Activated CD4-positive, alpha-beta memory T cell treated with anti-CD3 and anti-CD28 coated beads, Interleukin-2, amount 10 ng/mL, durations not matched to agents 7 days and 5 days (primary cell): ENCODE measurements around the gene RHBDD2. TPM values are rescaled to one million over a fixed set of nuclear protein-coding genes. Genes with fewer than 3 reads are reported as not detected.
A peak's percentile ranks its signal among the peaks of the same experiment; 100 is the strongest.
"Not testable (repeated sequence)": the region's sequence is repeated elsewhere in the genome, so short reads cannot be mapped to it uniquely, and the experiment has no call there.

Experiments
- CTCF ChIA-PET: fragments of 350-600 bp; sonication (Branson Sonifier 250); formaldehyde crosslinking; loops from one replicate; lab custom pipeline; 2021; ENCODE audit warnings: antibody characterized with exemption, inconsistent platforms; lab: Charles Lee
- POLR2A ChIA-PET: fragments of 350-600 bp; sonication (Branson Sonifier 250); formaldehyde crosslinking; loops from one replicate; lab custom pipeline; 2021; ENCODE audit warnings: antibody characterized with exemption; lab: Charles Lee
- DNase-seq: peaks from one replicate; pipeline ENCODE4 v3.0.0-alpha.2; 2020
- H3K27ac Mint-ChIP-seq: one replicate; pipeline ENCODE4 v1.8.0; 2021; ENCODE audit warnings: mild to moderate bottlenecking, mixed read lengths
- H3K27me3 Mint-ChIP-seq: one replicate; pipeline ENCODE4 v1.8.0; 2021; ENCODE audit warnings: mixed read lengths
- H3K36me3 Mint-ChIP-seq: one replicate; pipeline ENCODE4 v1.8.0; 2021; ENCODE audit warnings: low read depth, mixed read lengths
- H3K4me1 Mint-ChIP-seq: one replicate; pipeline ENCODE4 v1.8.0; 2021; ENCODE audit warnings: mixed read lengths
- H3K4me3 Mint-ChIP-seq: one replicate; pipeline ENCODE4 v1.8.0; 2021; ENCODE audit warnings: mild to moderate bottlenecking, mixed read lengths
- H3K9me3 Mint-ChIP-seq: one replicate; pipeline ENCODE4 v1.8.0; 2021; ENCODE audit warnings: mixed read lengths
- total RNA-seq, 2 experiments: library from RNA; stranded (reverse); gene quantifications; one replicate each; pipeline ENCODE4 v1.2.3, GENCODE V29; 2021

The RHBDD2 gene
- total RNA-seq, 2 experiments from 2014 or later, result 47.7 to 51.7 TPM

- Mint-ChIP-seq H3K4me1 (peaks cover 19% of the 10 kb centered on the region), H3K27ac (no peak overlapping the region), H3K9me3 (no peaks in the 10 kb centered on the region), H3K4me3 (no peak overlapping the region), H3K27me3 (peaks cover 6% of the 10 kb centered on the region), H3K36me3 (no peaks in the 10 kb centered on the region)
- CTCF ChIA-PET, result interaction anchor here (1.0 to 1.8 kb wide), 2 partner anchors 50 to 150 kb away, joined by 3 to 16 read pairs; no protein-coding TSS in a partner anchor
- POLR2A ChIA-PET, result no interaction called here
- no peak for DNase-seq
Observed at GRCh38 chr7:75869776-75870379, 9.0 kb upstream of the RHBDD2 start.

GRCh38 chr7:75870557-75871161 is 8.2 kb upstream of the RHBDD2 start:
- H3K9me3 Mint-ChIP-seq, result no peaks in the 10 kb centered on the region
- no peak overlapping the region for H3K4me3 Mint-ChIP-seq
- peaks cover 5% of the 10 kb centered on the region for H3K27me3 Mint-ChIP-seq
- H3K36me3 Mint-ChIP-seq, result no peaks in the 10 kb centered on the region
- peaks cover 19% of the 10 kb centered on the region for H3K4me1 Mint-ChIP-seq
- no peak for DNase-seq
- CTCF ChIA-PET, result interaction anchor here (0.6 to 3.5 kb wide), 4 partner anchors 49 to 150 kb away, joined by 3 to 16 read pairs (median 8); no protein-coding TSS in a partner anchor
- H3K27ac Mint-ChIP-seq, result no peak overlapping the region
- POLR2A ChIA-PET, result no interaction called here

- Mint-ChIP-seq H3K27me3 (no peaks in the 10 kb centered on the region), H3K4me1 (peaks cover 16% of the 10 kb centered on the region), H3K4me3 (no peak overlapping the region), H3K27ac (no peak overlapping the region), H3K9me3 (no peaks in the 10 kb centered on the region), H3K36me3 (no peaks in the 10 kb centered on the region)
- ChIA-PET CTCF (interaction anchor here (3.5 kb wide), 1 partner anchor 148 kb away, joined by 12 read pairs; no protein-coding TSS in a partner anchor), POLR2A (interaction anchor here (1.0 kb wide), 1 partner anchor 148 kb away, joined by 3 read pairs; no protein-coding TSS in a partner anchor)
- DNase-seq, result no peak
Observed at GRCh38 chr7:75872073-75872782, 6.6 kb upstream of the RHBDD2 start.

DNA sequence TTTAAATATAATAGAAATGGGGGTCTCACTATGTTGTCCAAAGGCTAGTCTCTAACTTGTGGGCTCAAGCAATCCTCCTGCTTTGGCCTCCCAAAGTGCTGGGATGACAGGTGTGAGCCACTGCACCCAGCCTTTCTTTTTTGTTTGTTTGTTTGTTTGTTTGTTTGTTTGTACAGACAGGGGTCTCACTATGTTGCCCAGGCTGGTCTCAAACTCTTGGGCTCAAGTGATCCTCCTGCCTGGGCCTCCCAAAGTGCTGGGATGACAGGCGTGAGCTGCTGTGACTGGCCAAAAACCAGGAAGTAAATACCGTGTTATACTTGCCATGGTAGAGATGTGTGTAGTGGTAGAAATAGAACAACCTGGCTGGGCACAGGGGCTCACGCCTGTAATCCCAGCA is 4.7 kb upstream of the RHBDD2 start:
- H3K27me3 Mint-ChIP-seq, DNase-seq, H3K36me3 Mint-ChIP-seq, H3K9me3 Mint-ChIP-seq, H3K27ac Mint-ChIP-seq, POLR2A ChIA-PET, H3K4me3 Mint-ChIP-seq: not testable (repeated sequence)
- peaks cover 20% of the 10 kb centered on the region for H3K4me1 Mint-ChIP-seq
- CTCF ChIA-PET, result interaction anchor here (0.7 to 3.5 kb wide), 2 partner anchors 86 to 146 kb away, joined by 4 to 12 read pairs; no protein-coding TSS in a partner anchor

DNA sequence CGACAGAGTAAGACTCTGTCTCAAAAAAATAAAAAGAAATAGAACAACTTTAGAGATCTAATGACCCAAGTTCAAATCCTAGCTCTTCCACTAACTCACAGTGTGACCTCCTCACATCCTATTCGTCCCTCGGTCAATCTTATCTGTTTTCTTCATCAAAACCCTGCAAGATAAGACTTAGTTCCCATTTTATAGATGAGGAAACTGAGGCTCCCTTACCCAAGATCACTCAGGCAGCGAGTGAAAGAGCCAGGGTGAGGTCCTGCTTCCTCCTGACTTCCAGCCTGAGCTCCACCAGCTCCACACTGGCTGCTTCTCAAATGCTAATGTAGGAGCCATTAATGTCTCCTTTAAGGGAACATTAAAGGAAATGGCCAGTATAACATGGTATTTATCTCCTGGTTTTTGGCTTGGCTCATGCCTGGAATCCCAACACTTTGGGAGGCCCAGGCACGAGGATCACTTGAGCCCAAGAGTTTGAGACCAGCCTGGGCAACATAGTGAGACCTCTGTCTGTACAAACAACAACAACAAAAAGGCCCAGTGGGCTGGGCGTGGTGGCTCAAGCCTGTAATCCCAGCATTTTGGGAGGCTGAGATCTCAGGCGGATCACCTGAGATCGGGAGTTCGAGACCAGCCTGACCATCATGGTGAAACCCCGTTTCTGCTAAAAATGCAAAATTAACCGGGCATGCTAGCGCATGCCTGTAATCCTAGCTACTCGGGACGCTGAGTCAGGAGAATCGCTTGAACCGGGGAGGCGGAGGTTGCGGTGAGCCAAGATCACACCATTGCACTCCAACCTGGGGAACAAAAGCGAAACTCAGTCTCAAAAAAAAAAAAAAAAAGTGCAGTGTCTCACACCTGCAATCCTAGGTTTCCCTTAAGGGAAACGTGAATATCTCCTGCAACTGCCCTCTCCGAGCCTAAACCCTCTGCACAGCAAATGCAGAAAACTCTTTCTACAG is 3.4 kb upstream of the RHBDD2 start:
- H3K36me3 Mint-ChIP-seq, result peaks cover 13% of the 10 kb centered on the region
- CTCF ChIA-PET, result no interaction called here
- POLR2A ChIA-PET, result no interaction called here
- H3K27me3 Mint-ChIP-seq, result no peaks in the 10 kb centered on the region
- peaks cover 22% of the 10 kb centered on the region for H3K4me1 Mint-ChIP-seq
- no peak overlapping the region for H3K4me3 Mint-ChIP-seq
- H3K9me3 Mint-ChIP-seq, result no peaks in the 10 kb centered on the region
- no peak for DNase-seq
- H3K27ac Mint-ChIP-seq, result no peak overlapping the region

DNA sequence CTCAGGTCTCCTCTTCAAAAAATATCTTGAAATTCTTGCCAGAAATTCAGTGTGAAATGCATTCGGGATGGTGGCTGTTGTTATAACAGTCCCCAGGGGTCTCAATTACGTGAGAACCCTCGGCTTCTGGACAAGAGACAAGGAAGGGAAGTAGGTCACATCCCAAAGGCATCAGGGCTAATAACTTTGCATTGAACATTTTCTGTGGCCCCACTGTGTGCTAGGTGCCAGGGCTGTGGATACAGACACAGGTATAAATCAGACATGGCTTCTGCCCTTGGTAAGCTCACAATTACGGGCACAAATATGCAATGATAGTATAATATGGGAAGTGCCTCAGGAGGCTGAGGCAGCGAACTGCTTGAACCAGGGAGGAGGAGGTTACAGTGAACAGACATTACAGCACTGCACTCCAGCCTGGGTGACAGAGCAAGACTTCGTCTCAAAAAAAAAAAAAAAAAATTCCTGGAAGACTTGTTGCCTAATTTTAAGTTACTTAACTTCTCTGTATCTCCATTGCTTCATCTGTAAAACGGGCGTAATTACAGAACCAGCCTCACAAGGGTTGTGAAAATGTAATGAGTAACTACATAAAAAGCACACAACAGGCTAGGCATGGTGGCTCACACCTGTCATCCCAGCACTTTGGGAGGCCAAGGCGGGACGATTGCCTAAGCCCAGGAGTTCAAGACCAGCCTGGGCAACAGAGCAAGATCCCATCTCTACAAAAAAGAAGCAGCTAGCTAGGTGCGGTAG is 2.5 kb upstream of the RHBDD2 start:
- peaks cover 22% of the 10 kb centered on the region for H3K4me1 Mint-ChIP-seq
- no peaks in the 10 kb centered on the region for H3K27me3 Mint-ChIP-seq
- no peaks in the 10 kb centered on the region for H3K9me3 Mint-ChIP-seq
- H3K4me3 Mint-ChIP-seq, result no peak overlapping the region
- H3K27ac Mint-ChIP-seq, result no peak overlapping the region
- no peak for DNase-seq
- H3K36me3 Mint-ChIP-seq, result peaks cover 18% of the 10 kb centered on the region
- ChIA-PET CTCF (no interaction called here), POLR2A (no interaction called here)

DNA sequence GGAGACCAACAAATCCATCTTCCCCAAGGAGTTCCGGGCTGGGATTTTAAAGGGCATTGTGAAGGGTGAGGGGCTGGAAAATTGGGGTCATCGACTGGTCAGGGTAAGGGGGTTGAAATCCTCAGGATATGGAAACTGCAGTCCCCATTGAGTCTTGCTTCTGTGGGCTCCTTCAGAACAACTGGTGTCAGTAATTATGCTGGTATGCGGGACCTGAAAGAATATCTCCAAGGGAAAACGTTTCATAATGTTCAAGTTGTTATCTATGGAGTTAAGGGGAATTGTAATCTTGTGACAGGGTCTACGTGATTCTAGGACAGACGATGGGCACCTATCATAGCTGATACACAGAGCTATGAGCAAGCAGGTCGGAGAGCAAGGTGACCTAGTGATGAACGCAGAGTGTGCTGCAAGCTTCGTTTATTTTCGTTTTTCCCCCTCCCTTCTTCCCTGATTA is 494 bp upstream of the RHBDD2 start:
- CTCF ChIA-PET, result interaction anchor here (0.9 to 1.9 kb wide), 3 partner anchors 10 to 142 kb away, joined by 3 to 10 read pairs (median 4); no protein-coding TSS in a partner anchor

DNA sequence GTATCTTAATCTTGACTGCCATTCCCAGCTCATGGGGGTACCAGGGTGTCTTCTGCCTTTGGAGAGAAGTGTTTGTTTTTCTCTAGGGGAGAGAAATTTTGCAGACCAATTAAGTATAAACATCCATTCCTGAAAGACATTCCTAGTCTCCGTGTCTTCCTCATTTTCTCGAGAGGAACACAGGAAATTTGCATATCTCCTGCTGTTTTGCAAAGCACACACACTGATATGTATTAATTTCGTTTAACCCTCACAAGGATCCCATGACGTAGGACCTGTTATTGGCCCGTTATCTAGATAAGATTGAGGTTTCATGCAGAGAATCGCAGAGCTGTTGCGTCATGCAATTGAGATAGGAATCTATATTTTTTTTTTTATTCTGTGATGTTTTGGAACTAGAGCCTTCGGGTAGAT is 944 bp downstream of the RHBDD2 start:
- CTCF ChIA-PET, result interaction anchor here (1.0 to 1.1 kb wide), 2 partner anchors 13 to 140 kb away, joined by 3 to 4 read pairs; no protein-coding TSS in a partner anchor

More for the DNA sequence above, 494 bp upstream of the RHBDD2 start:
- POLR2A ChIA-PET, result interaction anchor here (0.8 to 1.7 kb wide), 6 partner anchors 12 to 170 kb away, joined by 3 to 9 read pairs (median 6); partner anchors contain the start of gene MDH2
- H3K4me3 Mint-ChIP-seq, result peak overlapping the region; percentile 89
- peak overlapping the region; percentile 85 for H3K27ac Mint-ChIP-seq
- H3K9me3 Mint-ChIP-seq, result no peaks in the 10 kb centered on the region
- no peak for DNase-seq
- peaks cover 36% of the 10 kb centered on the region for H3K36me3 Mint-ChIP-seq
- no peaks in the 10 kb centered on the region for H3K27me3 Mint-ChIP-seq
- peaks cover 35% of the 10 kb centered on the region for H3K4me1 Mint-ChIP-seq

GRCh38 chr7:75880242-75880641 is 1.4 kb downstream of the RHBDD2 start:
- CTCF ChIA-PET, result interaction anchor here (1.0 to 1.1 kb wide), 2 partner anchors 13 to 140 kb away, joined by 3 to 4 read pairs; no protein-coding TSS in a partner anchor
- H3K27ac Mint-ChIP-seq, result peak overlapping the region; percentile 85
- H3K4me1 Mint-ChIP-seq, result peaks cover 35% of the 10 kb centered on the region
- H3K9me3 Mint-ChIP-seq, result no peaks in the 10 kb centered on the region
- no peaks in the 10 kb centered on the region for H3K27me3 Mint-ChIP-seq
- H3K4me3 Mint-ChIP-seq, result peak overlapping the region; percentile 89
- no peak for DNase-seq
- peaks cover 47% of the 10 kb centered on the region for H3K36me3 Mint-ChIP-seq
- POLR2A ChIA-PET, result interaction anchor here (0.7 to 1.6 kb wide), 4 partner anchors 12 to 490 kb away, joined by 3 to 6 read pairs (median 3); partner anchors contain the start of gene YWHAG

More for the DNA sequence above, 944 bp downstream of the RHBDD2 start:
- POLR2A ChIA-PET, result interaction anchor here (0.7 to 1.7 kb wide), 5 partner anchors 11 to 490 kb away, joined by 3 to 7 read pairs (median 3); partner anchors contain the start of genes MDH2 and YWHAG
- Mint-ChIP-seq H3K4me3 (peak overlapping the region; percentile 89), H3K27ac (peak overlapping the region; percentile 85), H3K36me3 (peaks cover 47% of the 10 kb centered on the region), H3K4me1 (peaks cover 35% of the 10 kb centered on the region), H3K27me3 (no peaks in the 10 kb centered on the region), H3K9me3 (no peaks in the 10 kb centered on the region)
- peak; percentile 34 for DNase-seq

GRCh38 chr7:75881436-75882095 is 2.7 kb downstream of the RHBDD2 start:
- no peak for DNase-seq
- H3K9me3 Mint-ChIP-seq, result no peaks in the 10 kb centered on the region
- H3K27ac Mint-ChIP-seq, result no peak overlapping the region
- no peak overlapping the region for H3K4me3 Mint-ChIP-seq
- POLR2A ChIA-PET, result no interaction called here
- CTCF ChIA-PET, result no interaction called here
- peaks cover 56% of the 10 kb centered on the region for H3K36me3 Mint-ChIP-seq
- H3K27me3 Mint-ChIP-seq, result no peaks in the 10 kb centered on the region
- peaks cover 35% of the 10 kb centered on the region for H3K4me1 Mint-ChIP-seq

- Mint-ChIP-seq H3K4me1 (peaks cover 29% of the 10 kb centered on the region), H3K36me3 (peaks cover 65% of the 10 kb centered on the region), H3K27ac (peak overlapping the region; percentile 21)
- DNase-seq, POLR2A ChIA-PET, CTCF ChIA-PET, H3K27me3 Mint-ChIP-seq, H3K9me3 Mint-ChIP-seq, H3K4me3 Mint-ChIP-seq: not testable (repeated sequence)
Observed at GRCh38 chr7:75883265-75883824, 4.5 kb downstream of the RHBDD2 start.
